Measurements from ENCODE around the gene GALM.

The GALM gene

DNA sequence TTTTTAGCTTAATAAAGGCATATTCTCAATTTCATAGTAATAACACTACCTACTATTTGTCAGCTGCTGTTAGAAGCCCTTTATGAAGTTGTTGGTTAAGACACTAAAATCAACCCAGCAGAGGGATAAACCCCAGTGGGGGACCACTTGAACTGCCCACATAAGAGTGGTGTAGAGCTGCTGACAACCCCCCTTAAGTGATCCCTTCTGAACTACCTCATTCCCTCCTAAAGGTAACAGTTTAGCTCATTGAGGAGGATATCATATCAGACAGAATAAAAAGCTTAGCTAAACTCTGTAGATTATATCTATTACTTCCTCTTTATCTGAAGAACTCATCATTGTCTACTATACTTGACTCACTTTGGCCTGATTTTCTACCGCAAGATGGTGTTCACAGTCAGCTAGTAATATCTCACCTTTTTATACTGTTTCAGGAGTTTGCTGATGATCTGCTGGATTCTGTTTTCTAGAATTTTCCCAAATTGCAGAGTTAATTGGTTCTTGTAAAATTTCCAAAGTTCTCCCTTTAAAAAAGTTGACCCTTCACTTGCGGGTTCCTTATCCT lies 16.2 kb downstream of the GALM start:
- TF ChIP-seq POLR2AphosphoS5 (IDR thresholded peaks at IDR 0.05; ENCODE audit: low read depth, low read length) (no peak), FOXP2 (optimal IDR thresholded peaks at IDR 0.05; ENCODE audit: borderline replicate concordance, extremely low read depth, extremely low read length, insufficient read depth) (no peak), SIN3A (IDR thresholded peaks at IDR 0.05; ENCODE audit: borderline replicate concordance, insufficient read depth, low read length) (no peak), TAF1 (IDR thresholded peaks at IDR 0.05; ENCODE audit: borderline replicate concordance, insufficient read depth, low read length) (no peak), REST (IDR thresholded peaks at IDR 0.05; ENCODE audit: insufficient read depth in 1 of 2, low read depth in 2 of 2, low read length in 2 of 2) (no peak)

GRCh38 chr2:38683766-38684165 lies 17.9 kb downstream of the GALM start:
- no peak for TF ChIP-seq TAF1 (IDR thresholded peaks at IDR 0.05; ENCODE audit: borderline replicate concordance, insufficient read depth, low read length)
- no peak for TF ChIP-seq SIN3A (IDR thresholded peaks at IDR 0.05; ENCODE audit: borderline replicate concordance, insufficient read depth, low read length)
- no peak for TF ChIP-seq REST (IDR thresholded peaks at IDR 0.05; ENCODE audit: insufficient read depth in 1 of 2, low read depth in 2 of 2, low read length in 2 of 2)
- no peak for TF ChIP-seq FOXP2 (optimal IDR thresholded peaks at IDR 0.05; ENCODE audit: borderline replicate concordance, extremely low read depth, extremely low read length, insufficient read depth)
- TF ChIP-seq POLR2AphosphoS5 (IDR thresholded peaks at IDR 0.05; ENCODE audit: low read depth, low read length): no peak

GRCh38 chr2:38685116-38685735 lies 19.3 kb downstream of the GALM start:
- TF ChIP-seq REST (IDR thresholded peaks at IDR 0.05; ENCODE audit: insufficient read depth in 1 of 2, low read depth in 2 of 2, low read length in 2 of 2): no peak
- TF ChIP-seq FOXP2 (optimal IDR thresholded peaks at IDR 0.05; ENCODE audit: borderline replicate concordance, extremely low read depth, extremely low read length, insufficient read depth): no peak
- no peak for TF ChIP-seq POLR2AphosphoS5 (IDR thresholded peaks at IDR 0.05; ENCODE audit: low read depth, low read length)
- TF ChIP-seq SIN3A (IDR thresholded peaks at IDR 0.05; ENCODE audit: borderline replicate concordance, insufficient read depth, low read length): no peak
- TF ChIP-seq TAF1 (IDR thresholded peaks at IDR 0.05; ENCODE audit: borderline replicate concordance, insufficient read depth, low read length): no peak

- no peak for TF ChIP-seq SIN3A (IDR thresholded peaks at IDR 0.05; ENCODE audit: borderline replicate concordance, insufficient read depth, low read length)
- TF ChIP-seq TAF1 (IDR thresholded peaks at IDR 0.05; ENCODE audit: borderline replicate concordance, insufficient read depth, low read length): no peak
- TF ChIP-seq REST (IDR thresholded peaks at IDR 0.05; ENCODE audit: insufficient read depth in 1 of 2, low read depth in 2 of 2, low read length in 2 of 2): no peak
- TF ChIP-seq FOXP2 (optimal IDR thresholded peaks at IDR 0.05; ENCODE audit: borderline replicate concordance, extremely low read depth, extremely low read length, insufficient read depth): no peak
- no peak for TF ChIP-seq POLR2AphosphoS5 (IDR thresholded peaks at IDR 0.05; ENCODE audit: low read depth, low read length)
Measured at GRCh38 chr2:38690499-38691420, 24.8 kb downstream of the GALM start.

Measured in PFSK-1 (cell line).